22Rv1 (cell line): ENCODE data around the gene ZNF783.

Experiments used
- H3K27ac ChIP-seq: fragments of 450-650 bp; 2 replicates; pipeline ENCODE4 v1.5.1; 2017
- CTCF ChIP-seq: fragments of 450-650 bp; IDR thresholded peaks from 2 replicates; pipeline ENCODE4 v1.5.1; 2017; ENCODE audit warnings: mild to moderate bottlenecking
- ZFX ChIP-seq: fragments of 450-650 bp; IDR thresholded peaks from 2 replicates; pipeline ENCODE4 v1.6.1; 2017; ENCODE audit warnings: antibody characterized with exemption, borderline replicate concordance

Gene ZNF783

DNA sequence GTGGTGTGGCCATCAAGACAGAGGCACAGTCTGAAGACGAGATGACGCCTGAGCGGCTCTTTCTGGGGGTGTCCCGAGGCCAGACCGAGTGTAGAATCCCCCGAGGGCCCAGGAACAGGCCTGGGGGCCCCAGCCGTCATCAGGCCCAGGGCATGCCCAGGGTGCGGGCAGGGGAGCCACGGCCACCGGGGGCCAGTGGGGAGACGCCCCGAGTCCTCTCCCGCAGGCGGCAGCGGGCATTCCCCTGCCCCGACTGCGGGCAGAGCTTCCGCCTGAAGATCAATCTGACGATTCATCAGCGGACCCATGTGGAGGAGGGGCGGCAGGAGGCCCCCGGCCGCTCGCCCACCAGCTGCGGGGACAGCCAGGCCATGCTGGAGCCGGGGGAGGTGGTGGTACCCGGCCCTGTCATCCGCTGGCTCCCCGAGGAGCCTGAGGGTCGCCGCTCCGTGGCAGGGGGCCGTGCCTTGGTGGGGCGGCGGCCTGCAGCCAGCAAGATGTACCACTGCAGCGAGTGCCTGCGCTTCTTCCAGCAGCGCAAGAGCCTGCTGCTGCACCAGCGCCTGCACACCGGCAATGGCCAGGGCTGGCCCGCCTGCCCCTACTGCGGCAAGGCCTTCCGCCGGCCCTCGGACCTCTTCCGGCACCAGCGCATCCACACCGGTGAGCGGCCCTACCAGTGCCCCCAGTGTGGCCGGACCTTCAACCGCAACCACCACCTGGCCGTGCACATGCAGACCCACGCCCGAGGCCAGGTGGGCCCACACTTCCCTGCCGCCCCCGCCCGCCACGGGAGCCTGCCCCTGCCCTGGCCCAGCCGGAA lies 19.7 kb downstream of the ZNF783 start:
- TF ChIP-seq ZFX (no peak), CTCF (no peak)
- no peak overlapping the region for H3K27ac ChIP-seq

- no peak for TF ChIP-seq ZFX
- TF ChIP-seq CTCF: no peak
- no peak overlapping the region for H3K27ac ChIP-seq
Observed at GRCh38 chr7:149282331-149282655, 20.3 kb downstream of the ZNF783 start.

GRCh38 chr7:149283321-149283720 lies 21.3 kb downstream of the ZNF783 start:
- H3K27ac ChIP-seq: no peak overlapping the region
- TF ChIP-seq CTCF (no peak), ZFX (no peak)

DNA sequence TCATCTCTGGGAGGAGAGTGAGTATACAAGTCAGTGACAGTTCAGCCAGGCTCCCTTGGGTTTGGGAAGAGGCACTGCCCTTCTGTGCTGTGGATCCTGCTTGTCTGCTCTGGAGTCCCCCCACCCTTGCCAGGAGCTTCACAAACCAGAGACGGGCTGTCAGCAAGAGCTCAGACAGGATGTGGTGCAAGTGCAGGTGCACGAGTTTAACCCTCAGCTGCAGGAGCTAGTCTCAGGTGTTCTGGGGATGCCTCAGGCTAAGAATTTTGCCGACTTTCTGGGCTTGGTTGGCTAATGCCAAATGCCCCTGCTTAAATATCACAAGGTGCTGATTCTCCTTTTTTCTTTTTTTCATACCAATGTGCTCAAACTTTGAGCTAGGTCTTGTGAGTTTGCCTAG lies 22.3 kb downstream of the ZNF783 start:
- H3K27ac ChIP-seq: 0 out of 2 replicates have a peak overlapping the region, but pooled peaks have one; percentile 32

DNA sequence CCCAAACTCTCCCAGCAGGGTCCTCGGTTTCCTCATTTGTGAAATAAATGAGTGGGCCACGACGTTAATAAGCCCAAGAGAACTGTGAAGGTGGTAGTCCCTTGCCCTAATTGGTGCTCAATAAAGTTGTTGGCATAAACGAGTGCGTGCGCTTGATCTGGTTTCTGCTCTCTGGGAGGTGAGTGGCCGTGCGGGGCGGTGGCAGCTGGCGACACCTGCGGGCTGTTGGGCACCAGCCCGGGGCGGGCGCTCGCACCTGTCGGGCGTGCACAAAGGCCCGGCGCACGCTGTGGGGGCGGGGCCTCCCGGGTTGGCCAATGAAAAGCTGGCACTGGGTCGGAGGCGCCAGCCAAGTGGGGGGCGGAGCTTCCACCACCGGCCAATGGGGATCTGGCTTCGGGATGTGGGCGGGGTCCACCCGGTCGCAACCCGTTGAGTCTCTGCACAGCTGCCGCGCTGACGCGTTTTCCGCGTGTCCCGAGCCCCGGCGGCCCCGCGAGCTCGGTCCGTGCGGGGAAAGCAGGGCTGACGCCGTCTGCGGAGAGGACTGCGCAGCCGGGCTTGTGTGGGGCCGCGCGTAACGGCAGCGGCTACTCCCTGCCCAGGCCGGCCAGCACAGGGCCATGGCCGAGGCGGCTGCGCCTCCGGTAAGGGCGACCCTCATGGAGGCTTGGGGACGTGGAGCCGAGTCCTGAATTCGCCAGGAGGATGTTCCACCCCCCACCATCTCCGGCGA lies 23.0 kb downstream of the ZNF783 start:
- TF ChIP-seq CTCF (peak; percentile 70), ZFX (no peak)
- 0 out of 2 replicates have a peak overlapping the region, but pooled peaks have one; percentile 32 for H3K27ac ChIP-seq

More for the DNA sequence above, 22.3 kb downstream of the ZNF783 start:
- TF ChIP-seq ZFX (no peak), CTCF (no peak)

- TF ChIP-seq CTCF (no peak), ZFX (no peak)
- 0 out of 2 replicates have a peak overlapping the region, but pooled peaks have one; percentile 22 for H3K27ac ChIP-seq
Observed at GRCh38 chr7:149285603-149286002, 23.6 kb downstream of the ZNF783 start.
